Naive B cell (primary cell): Measurements from ENCODE around the gene PGAM5. TPM values are rescaled to one million over a fixed set of nuclear protein-coding genes. Genes with fewer than 3 reads are reported as not detected.

Experiments used
- polyA plus RNA-seq, 6 donors: library from polyadenylated mRNA; unstranded; fragments of 300-500 nt; fragmentation: Illumina TruSeq; gene quantifications; one replicate each; pipeline ENCODE4 v1.2.3, GENCODE V29; 2021; ENCODE audit warnings: low read depth in 6 of 6

The PGAM5 gene
- polyA plus RNA-seq, 6 donors from 2014 or later = 13.0 to 34.0 (median 23.8) TPM

Other genes starting within 250 kb of the PGAM5 start
- gene FBRSL1, start 220.7 kb upstream of the PGAM5 start, polyA plus RNA-seq = 1 to 10 TPM in 5 of 6 donors, under 1 TPM in 1; 0.60 to 5.8 (median 2.9) TPM
- gene LRCOL1, start 100.3 kb upstream of the PGAM5 start, polyA plus RNA-seq = not detected
- gene P2RX2, start 92.1 kb upstream of the PGAM5 start, polyA plus RNA-seq = not detected
- 1 to 10 TPM in 5 of 6 donors, not detected in 1; 1.7 to 8.2 (median 2.6) TPM for gene POLE, start 23.5 kb upstream of the PGAM5 start, polyA plus RNA-seq
- 10 to 100 TPM in 1 of 6 donors, 1 to 10 TPM in 5; 6.2 to 10.4 (median 7.9) TPM for gene PXMP2, start 23.3 kb upstream of the PGAM5 start, polyA plus RNA-seq
- gene ANKLE2, start 51.0 kb downstream of the PGAM5 start, polyA plus RNA-seq = 10 to 100 TPM; 17.4 to 41.3 (median 27.8) TPM
- 10 to 100 TPM in 1 of 6 donors, 1 to 10 TPM in 4, under 1 TPM in 1; 0.17 to 13.6 (median 4.8) TPM for gene GOLGA3, start 118.0 kb downstream of the PGAM5 start, polyA plus RNA-seq
- 10 to 100 TPM; 15.3 to 27.8 (median 21.1) TPM for gene CHFR, start 176.8 kb downstream of the PGAM5 start, polyA plus RNA-seq
- gene ZNF605, start 245.5 kb downstream of the PGAM5 start, polyA plus RNA-seq = 1 to 10 TPM in 5 of 6 donors, under 1 TPM in 1; 1.00 to 3.9 (median 2.1) TPM